BJ (cell line): Measurements from ENCODE around the gene HMCN2. TPM values are rescaled to one million over a fixed set of nuclear protein-coding genes. Genes with fewer than 3 reads are reported as not detected.

Experiments used
- CTCF ChIA-PET: fragments of 350-600 bp; formaldehyde crosslinking; extraction: SDS; loops from one replicate; lab custom pipeline; 2021; ENCODE audit warnings: antibody characterized with exemption, inconsistent platforms; lab: Yijun Ruan, JAX
- POLR2A ChIA-PET: fragments of 300-600 bp; sonication (Branson Sonifier 250); formaldehyde crosslinking; extraction: SDS; loops from one replicate; lab custom pipeline; 2021; ENCODE audit warnings: antibody characterized with exemption; lab: Charles Lee
- DNase-seq: peaks from one replicate; pipeline ENCODE4 v3.0.0-alpha.2; 2011; ENCODE audit warnings: low read depth
- H3K27me3 ChIP-seq: 2 replicates; pipeline ENCODE4 v1.6.0; 2011; ENCODE audit warnings: low read length; ENCODE audit not compliant: control insufficient read depth, insufficient read depth
- H3K36me3 ChIP-seq: 2 replicates; pipeline ENCODE4 v1.5.1; 2011; ENCODE audit warnings: low read length; ENCODE audit not compliant: control insufficient read depth, insufficient read depth
- H3K4me3 ChIP-seq: 2 replicates; pipeline ENCODE4 v1.5.1; 2011; ENCODE audit warnings: low read depth, mild to moderate bottlenecking, control low read depth, low read length
- polyA plus RNA-seq: library from polyadenylated mRNA; depleted of rRNA; stranded (reverse); fragments of >200 nt; gene quantifications from 2 replicates; pipeline ENCODE4 v1.2.3, GENCODE V29; 2011
- TF ChIP-seq, protein P1 (sequence below): IDR thresholded peaks from 2 replicates; pipeline ENCODE4 v1.5.1; 2011; ENCODE audit warnings: low read depth, mild to moderate bottlenecking, control low read depth, inconsistent platforms, low read length, moderate library complexity; ENCODE audit not compliant: insufficient read depth

HMCN2 gene
- polyA plus RNA-seq, 1 experiment, result not detected

DNA sequence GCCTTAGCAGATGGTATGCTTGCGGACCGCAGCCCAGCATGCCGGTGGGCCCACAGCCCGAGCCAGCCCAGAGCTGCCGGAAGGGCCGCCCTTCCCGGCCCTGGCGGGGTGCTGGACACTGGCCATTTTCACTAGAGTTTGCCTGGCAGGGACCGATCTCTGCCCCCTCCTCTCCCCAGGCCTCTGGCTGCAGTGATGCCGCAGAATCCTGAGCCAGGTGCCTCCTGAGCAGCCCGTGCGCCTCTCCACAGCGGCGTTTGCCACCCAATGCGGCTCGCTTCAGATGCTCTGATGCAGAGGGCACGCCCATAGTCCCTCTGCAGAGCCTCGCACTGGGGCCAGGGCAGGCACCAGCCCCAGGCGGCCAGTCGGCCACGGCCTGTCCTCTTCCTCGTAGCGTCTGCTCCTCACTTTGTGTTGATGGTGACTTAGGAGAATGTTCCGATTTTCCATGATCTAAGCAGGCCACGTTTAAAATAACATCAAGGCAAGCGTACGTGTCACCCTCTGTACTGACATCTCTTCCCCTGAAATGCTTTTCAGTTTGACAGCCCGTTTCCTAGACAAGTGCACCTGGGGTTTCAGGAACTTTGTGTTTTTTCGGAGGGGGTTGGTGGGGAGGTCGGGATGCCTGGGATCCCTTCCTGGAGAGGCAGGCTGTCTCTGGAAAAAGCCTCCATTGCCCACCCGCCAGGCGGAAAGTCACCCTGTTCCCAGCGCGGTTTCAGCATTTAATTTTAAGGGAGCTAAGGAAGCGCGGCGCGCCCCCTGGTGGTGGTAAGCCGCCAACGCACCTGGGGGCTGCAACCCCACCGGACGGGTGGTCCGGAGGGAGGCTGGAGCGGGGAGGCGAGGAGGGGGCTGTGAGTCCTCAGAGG, 29.8 kb upstream of the HMCN2 start:
- no peak overlapping the region for H3K4me3 ChIP-seq
- TF ChIP-seq, protein P1, sequence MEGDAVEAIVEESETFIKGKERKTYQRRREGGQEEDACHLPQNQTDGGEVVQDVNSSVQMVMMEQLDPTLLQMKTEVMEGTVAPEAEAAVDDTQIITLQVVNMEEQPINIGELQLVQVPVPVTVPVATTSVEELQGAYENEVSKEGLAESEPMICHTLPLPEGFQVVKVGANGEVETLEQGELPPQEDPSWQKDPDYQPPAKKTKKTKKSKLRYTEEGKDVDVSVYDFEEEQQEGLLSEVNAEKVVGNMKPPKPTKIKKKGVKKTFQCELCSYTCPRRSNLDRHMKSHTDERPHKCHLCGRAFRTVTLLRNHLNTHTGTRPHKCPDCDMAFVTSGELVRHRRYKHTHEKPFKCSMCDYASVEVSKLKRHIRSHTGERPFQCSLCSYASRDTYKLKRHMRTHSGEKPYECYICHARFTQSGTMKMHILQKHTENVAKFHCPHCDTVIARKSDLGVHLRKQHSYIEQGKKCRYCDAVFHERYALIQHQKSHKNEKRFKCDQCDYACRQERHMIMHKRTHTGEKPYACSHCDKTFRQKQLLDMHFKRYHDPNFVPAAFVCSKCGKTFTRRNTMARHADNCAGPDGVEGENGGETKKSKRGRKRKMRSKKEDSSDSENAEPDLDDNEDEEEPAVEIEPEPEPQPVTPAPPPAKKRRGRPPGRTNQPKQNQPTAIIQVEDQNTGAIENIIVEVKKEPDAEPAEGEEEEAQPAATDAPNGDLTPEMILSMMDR, result peak; percentile 98
- H3K36me3 ChIP-seq, result peaks cover 13% of the 10 kb centered on the region
- POLR2A ChIA-PET, result no interaction called here
- CTCF ChIA-PET, result interaction anchor here (0.6 to 4.7 kb wide), 16 partner anchors 8 to 446 kb away, joined by 3 to 51 read pairs (median 3); no protein-coding TSS in a partner anchor
- DNase-seq, result no peak
- no peaks in the 10 kb centered on the region for H3K27me3 ChIP-seq

- ChIA-PET CTCF (interaction anchor here (0.6 to 4.7 kb wide), 17 partner anchors 9 to 446 kb away, joined by 3 to 51 read pairs (median 3); no protein-coding TSS in a partner anchor), POLR2A (no interaction called here)
- Histone ChIP-seq H3K36me3 (peaks cover 13% of the 10 kb centered on the region), H3K27me3 (no peaks in the 10 kb centered on the region), H3K4me3 (no peak overlapping the region)
- no peak for DNase-seq
- TF ChIP-seq, protein P1, result no peak
Observed at GRCh38 chr9:130236436-130236985, 29.0 kb upstream of the HMCN2 start.

DNA sequence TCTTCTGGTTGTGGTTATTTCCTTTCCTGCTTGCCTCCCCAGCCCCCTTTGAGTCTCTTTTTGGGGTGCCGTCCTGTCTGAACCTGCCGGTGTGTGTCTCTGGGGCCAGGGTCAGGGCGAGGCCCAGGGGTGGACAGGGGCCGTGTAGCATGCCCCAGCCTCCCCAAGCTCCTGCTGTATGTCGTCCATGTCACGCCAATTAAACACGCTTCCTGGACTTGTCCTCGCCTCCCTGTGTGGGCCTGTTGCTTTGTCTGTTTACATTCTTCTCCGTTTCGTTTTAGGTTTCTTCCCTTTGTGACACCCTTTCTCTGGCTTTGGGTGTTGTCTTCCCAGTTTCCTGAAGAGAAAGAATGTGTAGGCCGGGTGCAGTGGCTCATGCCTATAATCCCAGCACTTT, 28.5 kb upstream of the HMCN2 start:
- no peak for DNase-seq

GRCh38 chr9:130237763-130238524, 27.6 kb upstream of the HMCN2 start:
- Histone ChIP-seq H3K36me3 (peaks cover 10% of the 10 kb centered on the region), H3K27me3 (no peaks in the 10 kb centered on the region), H3K4me3 (no peak overlapping the region)
- TF ChIP-seq, protein P1, result no peak
- ChIA-PET POLR2A (no interaction called here), CTCF (interaction anchor here (0.9 to 4.7 kb wide), 2 partner anchors 127 to 131 kb away, joined by 3 to 51 read pairs; no protein-coding TSS in a partner anchor)
- no peak for DNase-seq

More for the DNA sequence above, 28.5 kb upstream of the HMCN2 start:
- H3K36me3 ChIP-seq, result peaks cover 11% of the 10 kb centered on the region
- ChIA-PET POLR2A (no interaction called here), CTCF (interaction anchor here (0.6 to 4.7 kb wide), 7 partner anchors 52 to 445 kb away, joined by 3 to 51 read pairs (median 3); no protein-coding TSS in a partner anchor)
- no peak overlapping the region for H3K4me3 ChIP-seq
- TF ChIP-seq, protein P1, result no peak
- H3K27me3 ChIP-seq, result no peaks in the 10 kb centered on the region
